ENCODE measurements around the gene RBMS3.

RBMS3 gene

GRCh38 chr3:29279286-29279685, 1.6 kb upstream of the RBMS3 start:
- DNase-seq: no peak

DNA sequence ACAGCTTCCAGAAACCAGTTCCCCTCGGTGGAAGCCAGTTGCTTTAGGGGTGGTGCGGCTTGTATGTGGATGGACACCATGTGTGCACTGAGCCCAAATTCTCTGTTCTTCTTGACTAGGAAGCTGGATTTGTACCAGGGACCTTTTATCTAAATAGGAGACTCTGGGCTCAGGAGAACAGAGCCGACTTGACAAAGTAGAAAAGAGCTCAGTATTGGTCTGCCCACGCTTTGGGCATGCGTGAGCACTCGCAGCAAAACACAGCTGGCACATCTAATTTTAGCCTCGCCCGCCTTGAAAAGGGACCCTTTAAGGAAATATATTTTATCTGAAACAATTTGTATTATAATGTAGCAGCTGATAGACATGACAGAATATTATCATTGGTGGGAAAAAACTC, 1.1 kb upstream of the RBMS3 start:
- no peak for DNase-seq

DNA sequence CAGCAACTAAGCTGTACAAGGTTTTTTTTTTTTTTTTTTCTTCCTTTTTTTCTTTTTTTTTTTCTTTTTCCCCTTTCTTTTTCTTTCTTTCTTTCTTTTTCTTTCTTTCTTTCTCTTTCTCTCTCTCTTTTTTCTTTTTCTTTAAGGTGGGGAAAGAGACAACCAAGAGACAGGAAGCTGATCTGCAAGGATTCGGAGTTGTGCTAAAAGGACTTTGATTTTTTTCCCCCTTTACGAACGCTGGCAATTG, 148 bp downstream of the RBMS3 start:
- DNase-seq: no peak

GRCh38 chr3:29281344-29282241, 722 bp downstream of the RBMS3 start:
- no peak for DNase-seq

- no peak for DNase-seq
Observed at GRCh38 chr3:29282427-29283230, 1.8 kb downstream of the RBMS3 start.

DNA sequence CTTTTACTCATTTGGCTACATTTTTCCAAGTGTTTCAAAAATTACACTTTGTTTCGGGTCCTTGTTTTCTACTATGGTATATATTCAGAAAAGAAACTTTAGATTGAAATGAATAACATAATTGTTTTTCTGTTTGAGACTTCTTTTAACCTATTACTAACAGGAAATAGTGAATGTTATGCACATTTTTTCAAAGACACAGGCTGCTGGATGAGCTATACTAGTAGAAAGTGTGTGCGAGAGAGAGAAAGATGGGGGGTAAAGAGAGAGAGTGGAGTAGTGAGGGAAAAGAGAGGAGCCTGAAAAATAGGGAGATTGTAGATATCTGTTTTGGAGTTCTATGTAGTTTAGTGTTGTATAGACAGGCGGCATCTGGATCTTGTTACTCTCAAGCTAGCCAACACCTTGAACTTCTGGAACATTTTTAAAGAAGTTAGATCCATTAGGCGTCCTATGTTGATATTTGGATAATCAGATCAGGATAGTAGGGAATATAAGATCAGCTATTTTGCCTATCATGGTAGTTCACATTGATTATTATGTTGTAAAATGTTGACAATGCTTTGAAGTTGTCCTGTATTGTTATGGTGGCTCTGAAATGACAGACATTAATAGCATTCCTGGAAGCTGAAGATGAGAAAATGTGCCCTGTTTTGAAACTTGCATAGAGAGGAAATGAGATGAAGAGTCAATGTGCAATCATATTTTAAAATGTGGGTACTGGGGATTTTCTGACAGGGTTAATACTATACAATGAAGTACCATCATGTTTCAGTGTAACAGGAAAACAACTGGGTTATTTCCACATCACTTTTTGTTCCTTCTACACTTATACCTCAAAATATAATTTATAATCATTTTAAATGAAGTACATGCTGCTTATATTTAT, 2.6 kb downstream of the RBMS3 start:
- DNase-seq: no peak

- no peak for DNase-seq
Observed at GRCh38 chr3:29284497-29284896, 3.6 kb downstream of the RBMS3 start.

- no peak for DNase-seq
Observed at GRCh38 chr3:29285471-29286071, 4.7 kb downstream of the RBMS3 start.

DNA sequence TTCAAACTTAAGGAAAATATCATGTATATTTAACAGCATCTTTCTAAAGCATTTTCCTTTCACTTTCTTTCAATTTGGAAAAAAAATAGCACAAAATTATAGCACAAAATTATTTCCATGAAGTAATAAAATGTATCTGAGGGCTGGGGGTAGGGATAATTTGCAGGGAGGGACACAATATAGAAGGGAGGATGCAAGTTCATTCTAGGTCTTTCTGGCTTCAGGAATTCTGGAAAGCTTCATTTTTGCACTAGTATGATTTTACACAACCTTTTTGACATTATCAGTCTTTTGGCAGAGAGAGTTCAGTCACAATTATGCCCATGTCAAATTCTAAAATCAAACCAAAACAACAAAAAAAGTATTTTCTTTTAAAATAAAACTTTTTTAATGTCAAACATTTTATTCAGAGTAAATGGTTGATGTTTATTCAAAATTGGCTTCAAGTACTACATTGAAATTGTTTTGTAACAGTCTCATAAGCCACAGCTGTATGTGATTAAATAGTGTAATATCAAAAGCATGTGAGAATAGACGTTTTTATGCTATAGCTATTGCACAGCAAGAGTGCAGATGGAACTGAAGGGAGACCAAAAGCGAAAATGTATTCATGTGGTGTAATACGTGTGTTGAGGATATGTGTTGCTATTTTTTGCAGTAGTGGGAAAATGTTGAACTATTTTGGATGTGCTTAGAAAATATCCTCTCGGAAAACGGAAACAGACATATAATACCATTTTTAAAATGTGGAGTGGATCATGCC, 5.8 kb downstream of the RBMS3 start:
- DNase-seq: no peak

DNA sequence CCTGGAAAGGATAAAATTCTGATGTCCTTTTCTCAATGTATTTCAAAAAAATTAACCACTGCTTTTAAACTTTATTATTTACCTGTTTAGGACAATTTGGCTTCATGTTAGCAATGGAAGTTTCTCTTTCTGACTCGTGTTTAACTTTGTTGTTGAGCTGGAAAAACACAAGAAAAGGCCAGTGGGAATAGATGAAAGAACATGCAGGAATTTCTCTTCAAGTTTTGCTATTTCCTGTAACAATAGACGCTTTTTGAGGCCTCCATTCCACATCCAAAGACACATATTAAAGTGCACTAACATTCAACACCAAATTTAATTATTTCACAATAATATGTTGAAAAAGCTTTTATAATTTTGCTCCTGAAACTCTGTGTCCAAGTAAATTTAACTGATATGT, 9.7 kb downstream of the RBMS3 start:
- no peak for DNase-seq

DNA sequence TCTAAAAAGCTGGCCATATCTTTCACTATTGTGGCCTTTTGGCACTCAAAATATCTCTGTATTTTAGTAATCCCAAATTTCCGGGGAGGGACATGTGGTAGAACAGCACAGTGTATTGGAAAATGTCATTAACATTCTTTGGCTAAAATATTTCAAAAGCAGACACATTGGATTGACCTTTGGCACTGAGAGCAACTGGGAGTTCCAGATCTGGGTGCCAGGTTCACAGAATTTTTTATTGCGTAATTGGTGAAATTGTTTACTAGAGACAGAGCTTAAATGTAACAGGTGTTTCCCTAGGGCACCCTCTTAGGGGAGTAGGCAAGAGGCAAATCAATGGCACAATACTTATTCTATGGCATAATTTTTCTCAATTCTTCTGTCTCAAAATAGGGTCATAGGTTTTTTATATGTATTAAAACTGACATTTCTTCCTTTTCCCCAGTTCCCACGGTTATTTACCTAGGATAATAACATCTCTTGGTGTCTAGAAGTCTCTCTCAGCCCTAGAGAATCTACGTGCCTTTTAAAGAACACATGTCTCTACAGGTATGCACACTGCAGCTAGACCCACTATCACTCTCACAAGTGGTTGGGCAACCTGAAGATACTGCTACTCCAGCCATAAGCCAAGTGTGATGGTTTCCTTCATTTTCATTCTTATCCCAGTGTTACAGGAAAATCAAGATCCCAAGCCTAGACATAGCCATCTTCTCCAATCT, 10.6 kb downstream of the RBMS3 start:
- DNase-seq: no peak

DNA sequence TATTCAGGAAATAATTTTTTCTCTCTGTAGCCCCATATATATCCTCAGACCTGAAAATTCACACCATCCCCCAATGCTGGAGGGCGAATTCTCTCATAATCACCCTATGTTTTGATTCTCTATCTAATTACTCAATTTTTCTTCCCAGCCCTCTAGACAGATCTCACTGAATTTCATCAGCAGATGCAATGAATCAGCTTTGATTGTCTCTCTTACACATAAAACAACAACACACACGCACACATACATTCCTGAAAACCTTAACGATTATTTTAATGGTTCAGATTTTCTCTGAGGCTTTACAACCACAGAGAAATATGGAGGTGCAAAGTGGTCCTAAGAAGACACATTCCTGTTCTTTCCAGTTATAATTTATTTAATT, 11.1 kb downstream of the RBMS3 start:
- DNase-seq: no peak

GRCh38 chr3:29293421-29293820, 12.6 kb downstream of the RBMS3 start:
- DNase-seq: no peak

DNA sequence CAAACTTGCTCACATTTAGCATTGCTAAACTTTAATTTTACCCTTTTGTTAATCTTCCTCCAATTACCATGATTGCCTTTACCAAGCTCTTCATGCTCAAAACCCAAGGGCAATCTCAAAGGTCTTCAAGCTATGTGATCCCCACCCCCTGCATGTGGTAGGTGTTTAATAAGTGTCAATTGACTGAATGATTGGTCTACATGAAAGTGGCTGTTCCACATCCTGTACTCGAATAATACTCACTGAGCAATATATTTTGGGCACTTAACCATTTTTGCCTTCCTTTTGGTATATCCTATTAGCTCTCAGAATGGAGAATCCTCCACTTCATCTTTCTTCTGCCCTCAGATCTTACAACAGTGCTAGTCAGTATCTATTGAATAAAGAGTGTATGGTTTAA, 17.1 kb downstream of the RBMS3 start:
- DNase-seq: no peak

GRCh38 chr3:29301332-29302019, 20.6 kb downstream of the RBMS3 start:
- DNase-seq: no peak

DNA sequence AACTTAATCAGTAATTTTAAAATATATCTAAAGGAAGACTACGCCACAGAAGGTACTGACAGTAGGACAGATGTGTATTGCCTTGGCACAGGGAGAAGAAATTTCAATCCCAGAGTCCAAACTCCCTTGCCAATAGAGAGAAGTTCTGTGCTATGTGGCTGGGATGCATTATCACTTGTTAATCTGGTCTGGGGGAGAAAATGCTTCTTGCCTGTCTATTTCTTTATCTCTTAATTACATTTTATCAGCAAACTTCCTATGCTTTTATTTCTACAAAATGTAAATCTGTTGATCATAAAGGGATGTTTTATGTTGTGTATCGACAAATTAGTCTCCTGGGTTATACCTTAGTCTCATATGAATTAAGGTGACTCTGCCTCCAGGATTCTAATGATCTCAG, 21.7 kb downstream of the RBMS3 start:
- no peak for DNase-seq

GRCh38 chr3:29307295-29307694, 26.4 kb downstream of the RBMS3 start:
- DNase-seq: no peak

DNA sequence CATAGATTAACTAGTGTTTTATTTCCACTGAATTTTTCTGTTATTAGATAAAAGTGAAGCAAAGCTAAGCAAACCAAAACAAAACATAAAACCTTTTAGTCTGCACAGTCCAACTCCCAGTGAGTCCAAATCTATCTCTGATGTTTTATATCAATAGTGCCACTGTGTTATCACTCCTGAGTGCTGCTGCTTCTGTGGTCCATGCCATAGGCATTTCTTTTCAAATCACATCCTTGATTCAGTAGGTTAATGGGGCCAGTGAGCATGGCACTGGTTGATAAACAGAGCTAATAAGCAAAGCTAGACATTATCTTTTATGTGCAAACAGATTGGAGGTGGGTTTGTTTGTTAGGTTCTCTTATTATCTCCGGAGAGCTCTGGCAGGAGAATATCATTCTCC, 30.0 kb downstream of the RBMS3 start:
- DNase-seq: no peak

DNA sequence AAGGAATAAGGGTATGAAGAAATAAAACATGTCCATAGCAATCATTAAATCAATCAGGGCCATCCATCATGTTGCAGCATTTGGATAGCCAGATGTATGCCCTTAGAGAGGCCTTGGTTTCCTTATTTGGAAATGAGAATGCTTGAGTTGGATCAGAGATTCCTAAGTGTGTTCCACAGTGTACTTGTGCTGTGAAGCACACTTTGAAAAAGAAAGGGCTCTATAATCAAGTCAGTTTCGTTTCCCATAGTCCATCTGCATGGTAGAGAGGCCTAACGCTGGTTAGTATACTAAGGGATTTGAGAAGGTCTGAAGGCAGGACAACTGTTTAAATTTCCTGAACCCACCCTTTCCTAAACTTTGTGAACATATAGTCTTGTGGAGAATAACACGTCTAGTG, 30.9 kb downstream of the RBMS3 start:
- no peak for DNase-seq

DNA sequence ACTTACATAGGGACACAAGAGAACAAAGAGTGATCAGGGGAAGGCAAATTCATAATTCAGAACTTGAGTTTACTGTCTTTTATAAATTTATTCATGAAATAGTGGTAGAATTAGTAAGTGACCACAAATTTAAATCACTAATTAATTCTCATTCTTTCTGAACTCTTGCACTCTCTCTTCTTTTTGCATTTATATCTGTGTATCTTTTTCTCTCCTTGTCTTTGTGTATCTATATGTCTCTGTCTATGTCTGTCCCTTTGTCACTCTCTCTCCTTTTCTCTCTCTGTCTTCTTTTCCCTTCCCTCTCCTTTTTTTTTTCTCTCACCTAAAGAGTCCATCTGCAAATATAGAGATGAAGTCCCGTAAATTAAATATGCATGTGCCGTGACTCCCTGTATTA, 31.5 kb downstream of the RBMS3 start:
- no peak for DNase-seq

DNA sequence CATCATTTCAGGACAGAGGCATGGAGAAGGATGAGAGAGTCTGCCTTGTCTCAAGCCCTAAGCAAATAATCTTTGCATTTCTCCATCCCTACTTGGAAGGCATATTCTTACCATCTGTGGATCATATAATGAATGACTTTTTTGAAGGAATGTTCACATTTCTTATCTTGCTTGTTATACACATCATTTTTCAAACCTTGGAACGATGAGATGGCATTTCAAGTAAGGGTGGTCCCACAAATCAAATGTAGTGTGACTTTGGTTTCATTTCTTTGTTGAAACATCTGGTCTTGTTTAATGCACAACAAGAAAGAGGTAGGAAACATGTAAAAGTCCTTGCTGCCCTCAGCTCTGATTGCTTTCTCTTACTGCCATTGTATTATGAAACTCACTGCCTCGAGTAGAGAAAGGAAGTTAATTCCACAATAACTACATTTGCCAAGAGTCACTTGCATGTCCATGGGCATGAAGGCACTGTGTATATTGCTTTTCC, 32.1 kb downstream of the RBMS3 start:
- DNase-seq: no peak

All from GOT3 (cell line).